Activated CD4-positive, alpha-beta T cell treated with anti-CD3 and anti-CD28 coated beads for 48 hours (primary cell): Measurements from ENCODE around the gene SELENOO.

Experiments used
- DNase-seq: peaks from one replicate; pipeline ENCODE4 v3.0.0-alpha.2; 2020

The SELENOO gene

DNA sequence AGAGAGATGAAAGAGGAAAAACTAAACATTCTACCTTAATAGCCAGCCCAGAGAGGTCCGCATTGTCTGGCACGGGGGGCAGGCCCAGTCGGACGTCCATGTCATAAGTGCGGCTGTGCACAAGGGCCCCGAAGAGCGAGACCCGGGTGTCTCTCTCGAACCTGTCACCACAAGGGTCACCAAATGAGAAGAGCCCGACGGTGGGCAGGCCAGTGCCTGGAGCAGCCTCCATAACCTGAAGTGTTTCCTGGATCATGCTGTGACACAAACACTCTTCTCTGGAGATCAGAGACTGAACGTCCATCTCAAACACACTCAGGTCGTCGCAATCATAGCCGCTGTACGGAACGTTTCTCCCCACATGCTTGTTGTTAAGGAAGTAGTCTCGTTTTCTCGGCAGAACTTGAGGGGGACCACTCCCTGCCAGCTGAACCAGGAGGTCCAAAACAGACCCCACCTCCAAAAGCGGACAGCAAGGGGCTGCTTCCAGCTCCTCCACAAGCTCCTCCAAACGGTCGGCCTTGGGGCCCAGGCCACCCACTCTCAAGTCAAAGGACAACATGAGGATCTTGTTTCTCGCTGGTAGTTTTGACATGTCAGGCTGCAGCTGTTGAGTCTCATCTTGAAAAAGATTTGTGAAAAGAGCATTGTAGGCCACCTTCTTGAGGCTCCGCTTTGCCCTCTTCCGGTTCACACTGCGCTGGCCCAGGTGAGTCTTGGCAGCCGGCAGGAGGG is 43.0 kb downstream of the SELENOO start:
- no peak for DNase-seq

GRCh38 chr22:50244420-50245213 is 43.8 kb downstream of the SELENOO start, which contains the start of gene TUBGCP6:
Gene TUBGCP6, minus strand, starts transcription at chr22:50245023. Its CDS starts 564 bp downstream, at chr22:50244459.
- peak; percentile 95 for DNase-seq

- DNase-seq, result no peak
These were observed 44.6 kb downstream of the SELENOO start for GRCh38 chr22:50245214-50246072.

DNA sequence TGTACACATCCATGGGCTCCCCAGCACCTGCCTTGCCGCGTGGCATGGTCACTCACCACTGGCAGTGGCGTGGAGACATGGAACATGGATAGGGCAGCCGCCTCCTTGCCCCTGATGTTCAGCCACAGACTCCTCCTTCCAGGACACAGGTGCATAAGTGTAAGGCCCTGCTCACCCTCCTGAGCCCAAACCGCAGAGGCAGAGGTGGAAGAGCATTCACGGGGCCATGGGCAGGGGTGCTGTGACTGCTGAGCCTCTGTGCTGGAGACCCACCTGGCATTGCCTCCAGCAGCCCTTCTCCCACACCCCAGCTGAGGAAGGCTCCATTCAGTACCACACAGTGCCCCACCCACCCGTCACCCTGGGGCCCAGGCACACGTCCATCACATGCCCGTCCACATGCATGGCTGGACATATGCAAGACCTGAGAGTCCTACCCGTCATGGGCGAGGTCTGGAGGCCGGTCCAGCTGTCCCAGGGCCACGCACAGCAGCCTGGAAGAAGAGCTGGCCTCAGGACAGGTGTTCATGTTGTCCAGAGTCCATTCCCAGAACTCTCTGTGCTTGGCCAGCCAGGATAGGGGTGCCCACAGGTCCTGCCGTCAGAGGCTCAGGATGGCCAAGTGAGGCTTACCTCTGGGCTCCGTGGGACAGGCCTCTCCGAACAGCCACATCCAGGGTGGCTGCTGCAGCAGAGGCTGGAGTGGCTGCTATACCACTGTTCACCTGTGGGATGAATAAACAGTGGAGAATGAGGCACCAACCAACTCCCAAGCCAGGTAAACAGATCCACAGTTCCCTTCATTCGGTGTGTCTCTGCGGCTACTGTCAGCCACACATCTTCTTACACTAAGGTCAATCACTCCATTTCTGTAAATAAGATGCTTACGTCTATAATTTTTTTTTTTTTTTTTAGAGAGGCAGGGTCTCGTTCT is 45.7 kb downstream of the SELENOO start:
- no peak for DNase-seq

- DNase-seq, result no peak
These were observed 46.9 kb downstream of the SELENOO start for GRCh38 chr22:50247748-50248147.

- DNase-seq, result no peak
These were observed 47.6 kb downstream of the SELENOO start for GRCh38 chr22:50248196-50249081.

GRCh38 chr22:50249341-50250248 is 48.8 kb downstream of the SELENOO start:
- no peak for DNase-seq

DNA sequence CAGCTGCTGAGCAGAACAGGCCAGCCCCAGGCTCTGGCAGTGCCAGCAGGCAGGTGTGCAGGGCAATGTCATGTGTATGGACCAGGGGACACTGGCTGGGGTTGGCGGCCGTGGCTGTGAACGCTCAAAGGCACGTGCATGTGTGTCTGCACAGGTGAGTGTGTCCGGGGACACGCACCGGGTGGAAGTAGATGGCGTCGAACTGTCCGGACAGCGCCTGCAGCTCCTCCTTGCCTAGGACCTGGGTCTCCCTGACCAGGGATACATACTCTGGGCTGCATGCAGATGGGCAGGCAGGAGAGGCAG is 49.4 kb downstream of the SELENOO start:
- no peak for DNase-seq

- DNase-seq, result peak; percentile 91
These were observed 50.0 kb downstream of the SELENOO start, which contains the start of gene HDAC10 for GRCh38 chr22:50250555-50251476. Gene HDAC10, minus strand, starts transcription at chr22:50251265. Its CDS starts 233 bp downstream, at chr22:50251032.

DNA sequence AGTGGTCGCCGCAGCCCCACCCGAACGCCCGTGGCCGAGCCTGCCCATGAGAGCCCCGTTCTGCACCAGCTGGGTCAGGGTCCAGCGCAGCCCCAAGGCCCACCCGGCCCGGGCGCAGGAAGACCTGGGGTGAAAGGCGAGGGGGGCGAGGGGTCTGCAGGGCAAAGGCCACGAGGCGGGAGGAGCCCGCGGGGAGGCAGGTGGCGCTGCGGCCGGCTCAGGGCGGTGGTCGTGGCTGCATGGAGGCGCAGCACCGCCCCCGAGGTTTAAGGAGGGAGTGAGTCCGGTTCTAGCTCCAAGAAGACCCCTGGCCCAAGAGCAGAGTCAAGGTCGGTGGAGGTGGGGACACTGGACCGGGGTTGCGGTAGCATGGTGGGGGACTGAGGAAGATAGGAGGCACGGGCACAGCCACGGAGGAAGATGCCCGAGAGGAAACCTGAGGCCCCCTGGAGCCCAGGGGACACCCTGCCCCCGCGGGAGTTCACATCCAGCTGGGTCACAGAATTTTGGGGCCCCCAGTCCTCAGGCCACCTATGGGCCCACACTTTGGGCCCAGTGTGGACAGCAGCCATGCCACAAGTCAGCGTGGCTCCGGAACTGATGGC is 50.8 kb downstream of the SELENOO start:
- no peak for DNase-seq

GRCh38 chr22:50252082-50253045 is 51.6 kb downstream of the SELENOO start:
- DNase-seq, result peak; percentile 80

- DNase-seq, result no peak
These were observed 52.5 kb downstream of the SELENOO start for GRCh38 chr22:50253046-50253915.

GRCh38 chr22:50253941-50254340 is 53.1 kb downstream of the SELENOO start:
- no peak for DNase-seq

DNA sequence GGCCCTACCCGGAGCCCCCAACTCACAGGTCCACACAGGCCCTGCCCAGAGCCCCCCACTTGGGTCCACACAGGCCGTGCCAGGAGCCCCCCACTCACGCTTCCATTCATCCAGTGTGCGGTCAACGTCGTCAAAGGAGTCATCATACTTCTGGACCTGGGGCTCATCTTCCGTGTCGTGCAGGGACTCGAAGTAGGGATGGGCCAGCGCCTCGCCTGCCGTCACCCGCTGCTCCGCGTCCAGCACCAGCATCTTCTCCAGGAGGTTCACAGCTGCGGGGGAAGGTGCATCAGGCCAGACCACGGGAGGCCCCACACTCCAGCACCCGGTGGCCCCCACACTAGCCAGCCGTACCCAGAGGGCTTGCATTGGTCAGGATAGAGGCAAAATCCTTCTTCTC is 54.3 kb downstream of the SELENOO start:
- DNase-seq, result no peak

DNA sequence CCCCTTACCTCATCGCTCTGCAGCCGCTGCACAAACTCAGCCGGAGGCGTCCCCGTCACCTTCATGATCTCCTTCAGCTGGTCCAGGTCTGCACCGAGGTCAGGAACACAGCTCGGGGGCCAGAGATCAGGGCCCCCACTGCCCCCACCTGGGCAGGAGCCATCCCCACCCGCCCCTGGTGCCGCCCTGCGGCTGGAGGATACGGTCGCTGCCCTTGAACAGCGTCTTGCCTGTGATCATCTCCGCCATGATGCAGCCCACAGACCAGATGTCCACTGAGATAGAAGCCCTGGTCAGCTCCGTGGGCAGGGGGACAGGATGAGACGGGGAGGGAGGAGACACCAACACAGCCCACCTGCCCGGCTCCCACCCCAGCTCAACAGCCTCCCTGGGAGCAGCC is 54.8 kb downstream of the SELENOO start:
- DNase-seq, result no peak

DNA sequence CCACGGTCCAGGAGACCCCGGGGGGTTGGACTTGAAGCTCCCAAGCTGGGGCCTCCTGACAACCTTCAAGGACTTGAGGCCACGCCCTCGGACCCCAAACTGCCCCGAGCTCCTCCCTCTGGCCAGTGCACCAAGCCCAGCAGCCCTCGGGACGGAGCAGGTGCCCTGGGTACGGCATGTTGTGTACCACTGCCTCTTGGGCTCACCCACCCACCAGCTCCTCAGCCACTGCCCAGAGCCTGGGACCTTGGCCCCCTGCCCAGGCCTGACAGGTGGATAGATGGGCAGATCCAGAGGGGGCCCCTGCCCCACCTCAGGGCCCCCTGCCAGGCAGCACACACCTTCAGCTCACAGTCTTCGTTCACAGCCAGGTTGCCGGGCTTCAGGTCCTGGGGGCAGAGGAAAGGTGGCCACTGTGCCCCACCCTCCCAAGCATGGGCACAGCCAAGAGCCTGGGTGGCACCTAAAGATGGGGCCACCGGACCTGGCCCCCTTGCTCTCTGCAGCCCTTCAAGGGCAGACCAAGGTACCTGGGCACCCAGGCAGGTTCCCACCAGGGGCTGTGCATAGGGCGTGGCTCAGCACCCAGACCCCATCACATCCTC is 55.5 kb downstream of the SELENOO start:
- DNase-seq, result no peak
